ENCODE measurements around the gene DBNDD1.

DNA sequence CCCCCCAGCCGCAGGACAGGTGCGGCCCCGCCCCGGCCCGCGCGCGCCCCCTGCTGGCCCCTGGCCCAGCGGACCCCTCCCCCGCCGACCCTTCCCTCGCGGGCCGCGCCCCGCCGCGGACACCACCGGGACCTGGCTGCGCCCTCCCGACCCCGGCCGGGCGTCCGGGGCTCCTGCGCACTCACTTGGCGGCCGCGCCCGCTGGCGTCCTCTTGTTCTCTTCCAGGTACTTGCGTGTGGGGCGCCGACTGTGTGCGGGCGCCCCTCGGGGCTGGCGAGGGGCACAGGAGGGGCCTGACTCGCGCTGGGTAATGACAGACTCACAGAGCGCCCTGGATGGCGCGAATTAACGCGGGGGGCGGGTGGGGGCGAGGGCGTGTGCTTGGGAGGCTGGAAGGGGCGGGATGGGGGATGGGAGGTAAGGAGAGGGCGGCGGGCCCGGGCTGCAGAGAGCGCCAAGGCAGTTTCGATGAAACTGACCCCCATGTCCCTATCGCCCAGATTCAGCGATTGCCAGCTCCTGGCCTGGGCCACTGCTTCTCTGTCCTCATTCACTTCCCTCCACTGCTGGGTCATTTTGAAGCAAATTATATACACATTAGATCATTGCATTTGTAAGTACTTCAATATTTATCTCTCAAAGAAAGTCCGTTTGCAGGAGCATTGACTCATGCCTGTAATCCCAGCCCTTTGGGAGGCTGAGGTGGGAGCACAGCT lies 445 bp upstream of the DBNDD1 start:
- TF ChIP-seq, protein P1, sequence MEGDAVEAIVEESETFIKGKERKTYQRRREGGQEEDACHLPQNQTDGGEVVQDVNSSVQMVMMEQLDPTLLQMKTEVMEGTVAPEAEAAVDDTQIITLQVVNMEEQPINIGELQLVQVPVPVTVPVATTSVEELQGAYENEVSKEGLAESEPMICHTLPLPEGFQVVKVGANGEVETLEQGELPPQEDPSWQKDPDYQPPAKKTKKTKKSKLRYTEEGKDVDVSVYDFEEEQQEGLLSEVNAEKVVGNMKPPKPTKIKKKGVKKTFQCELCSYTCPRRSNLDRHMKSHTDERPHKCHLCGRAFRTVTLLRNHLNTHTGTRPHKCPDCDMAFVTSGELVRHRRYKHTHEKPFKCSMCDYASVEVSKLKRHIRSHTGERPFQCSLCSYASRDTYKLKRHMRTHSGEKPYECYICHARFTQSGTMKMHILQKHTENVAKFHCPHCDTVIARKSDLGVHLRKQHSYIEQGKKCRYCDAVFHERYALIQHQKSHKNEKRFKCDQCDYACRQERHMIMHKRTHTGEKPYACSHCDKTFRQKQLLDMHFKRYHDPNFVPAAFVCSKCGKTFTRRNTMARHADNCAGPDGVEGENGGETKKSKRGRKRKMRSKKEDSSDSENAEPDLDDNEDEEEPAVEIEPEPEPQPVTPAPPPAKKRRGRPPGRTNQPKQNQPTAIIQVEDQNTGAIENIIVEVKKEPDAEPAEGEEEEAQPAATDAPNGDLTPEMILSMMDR (IDR thresholded peaks at IDR 0.05): peak in 2 of 3 donors; percentile 15 to 19
- TF ChIP-seq POLR2A (IDR thresholded peaks at IDR 0.05): no peak
- TF ChIP-seq EP300 (IDR thresholded peaks at IDR 0.05): no peak

Measured in ovary (tissue), 3 donors.